PC-3 (cell line): ENCODE measurements around the gene MLXIPL. TPM values are rescaled to one million over a fixed set of nuclear protein-coding genes. Genes with fewer than 3 reads are reported as not detected.

ENCODE experiments used
- ATAC-seq: fragments of 200-7000 bp; cut with Tn5 transposase; 2 replicates; pipeline ENCODE4 v1.9.1; 2020; ENCODE audit warnings: mild to moderate bottlenecking, moderate library complexity
- BruUV-seq: library from RNA; stranded (reverse); fragments of 400-500 nt; replicated peaks from 2 replicates; lab custom pipeline; 2021; lab: Mats Ljungman, UMichigan
- CTCF ChIA-PET: fragments of 300-600 bp; sonication (Branson Sonifier 250); formaldehyde crosslinking; loops from one replicate; lab custom pipeline; 2022; ENCODE audit warnings: antibody characterized with exemption; lab: Charles Lee
- POLR2A ChIA-PET: fragments of 300-600 bp; sonication (Branson Sonifier 250); formaldehyde crosslinking; loops from one replicate; lab custom pipeline; 2022; ENCODE audit warnings: antibody characterized with exemption; ENCODE audit not compliant: unreplicated experiment; lab: Charles Lee
- DNase-seq: peaks from one replicate; pipeline ENCODE4 v3.0.0-alpha.2; 2015
- H2AFZ ChIP-seq: fragments of 300-600 bp; sonication (generic); 2 replicates; pipeline ENCODE4 v1.6.0; 2016; ENCODE audit warnings: antibody characterized with exemption, low read length
- H3F3A ChIP-seq: fragments of 300-600 bp; sonication (generic); one replicate; pipeline ENCODE4 v1.6.0; 2017; ENCODE audit warnings: antibody characterized with exemption, low read length, control low read depth, mild to moderate bottlenecking; ENCODE audit not compliant: unreplicated experiment
- H3K27ac ChIP-seq: fragments of 300-600 bp; sonication (generic); 2 replicates; pipeline ENCODE4 v1.5.1; 2016; ENCODE audit warnings: mild to moderate bottlenecking, low read length
- H3K27me3 ChIP-seq: fragments of 300-600 bp; sonication (generic); 2 replicates; pipeline ENCODE4 v1.6.1; 2016; ENCODE audit warnings: low read length, mixed read lengths
- H3K36me3 ChIP-seq: fragments of 300-600 bp; sonication (generic); 2 replicates; pipeline ENCODE4 v1.6.1; 2016; ENCODE audit warnings: low read depth, mixed run types, low read length, mixed read lengths
- H3K4me1 ChIP-seq: fragments of 300-600 bp; sonication (generic); 2 replicates; pipeline ENCODE4 v1.5.1; 2016; ENCODE audit warnings: low read length; ENCODE audit not compliant: insufficient read depth
- H3K4me2 ChIP-seq: fragments of 300-600 bp; sonication (generic); 2 replicates; pipeline ENCODE4 v1.6.0; 2016; ENCODE audit warnings: low read length
- H3K4me3 ChIP-seq: fragments of 300-600 bp; sonication (generic); 2 replicates; pipeline ENCODE4 v1.5.1; 2016; ENCODE audit warnings: mild to moderate bottlenecking, low read length, mixed read lengths
- H3K79me2 ChIP-seq: fragments of 300-600 bp; sonication (generic); 2 replicates; pipeline ENCODE4 v1.6.1; 2017; ENCODE audit warnings: low read length, mixed read lengths
- H3K9ac ChIP-seq: fragments of 300-600 bp; sonication (generic); 2 replicates; pipeline ENCODE4 v1.6.0; 2016; ENCODE audit warnings: mild to moderate bottlenecking, low read length
- H3K9me2 ChIP-seq: fragments of 300-600 bp; sonication (generic); replicated peaks from 2 replicates; pipeline ENCODE4 v1.6.1; 2016; ENCODE audit warnings: mixed run types, low read length, mixed read lengths
- H3K9me3 ChIP-seq: fragments of 300-600 bp; sonication (generic); 2 replicates; pipeline ENCODE4 v1.6.1; 2016; ENCODE audit warnings: low read length, mixed read lengths
- H4K20me1 ChIP-seq: fragments of 300-600 bp; sonication (generic); 2 replicates; pipeline ENCODE4 v1.6.1; 2016; ENCODE audit warnings: low read length, mixed read lengths
- EZH2 ChIP-seq: fragments of 300-600 bp; sonication (generic); IDR thresholded peaks from one replicate; pipeline ENCODE4 v1.6.1; 2017; ENCODE audit warnings: antibody characterized with exemption, mild to moderate bottlenecking, low read length; ENCODE audit not compliant: unreplicated experiment
- EZH2phosphoT487 ChIP-seq: fragments of 300-600 bp; sonication (generic); IDR thresholded peaks from 2 replicates; pipeline ENCODE4 v1.6.1; 2018; ENCODE audit warnings: mild to moderate bottlenecking, antibody characterized with exemption, low read length, borderline replicate concordance
- intact Hi-C: fragments of 100-400 bp; cut with micrococcal nuclease; formaldehyde crosslinking; loops from 2 replicates; pipeline ENCODE4 v1.9.0; 2023
- total RNA-seq: library from RNA; depleted of rRNA; stranded (reverse); fragments of >200 nt; gene quantifications from 2 replicates; pipeline ENCODE4 v1.2.3, GENCODE V29; 2014
- TF ChIP-seq, protein P1 (sequence below): fragments of 300-600 bp; sonication (generic); conservative IDR thresholded peaks from 2 replicates; pipeline ENCODE4 v1.5.1; 2017; ENCODE audit warnings: antibody characterized with exemption, low read depth, mild to moderate bottlenecking, low read length

The MLXIPL gene
- total RNA-seq, 1 experiment from 2014 or later: 4.7 TPM

DNA sequence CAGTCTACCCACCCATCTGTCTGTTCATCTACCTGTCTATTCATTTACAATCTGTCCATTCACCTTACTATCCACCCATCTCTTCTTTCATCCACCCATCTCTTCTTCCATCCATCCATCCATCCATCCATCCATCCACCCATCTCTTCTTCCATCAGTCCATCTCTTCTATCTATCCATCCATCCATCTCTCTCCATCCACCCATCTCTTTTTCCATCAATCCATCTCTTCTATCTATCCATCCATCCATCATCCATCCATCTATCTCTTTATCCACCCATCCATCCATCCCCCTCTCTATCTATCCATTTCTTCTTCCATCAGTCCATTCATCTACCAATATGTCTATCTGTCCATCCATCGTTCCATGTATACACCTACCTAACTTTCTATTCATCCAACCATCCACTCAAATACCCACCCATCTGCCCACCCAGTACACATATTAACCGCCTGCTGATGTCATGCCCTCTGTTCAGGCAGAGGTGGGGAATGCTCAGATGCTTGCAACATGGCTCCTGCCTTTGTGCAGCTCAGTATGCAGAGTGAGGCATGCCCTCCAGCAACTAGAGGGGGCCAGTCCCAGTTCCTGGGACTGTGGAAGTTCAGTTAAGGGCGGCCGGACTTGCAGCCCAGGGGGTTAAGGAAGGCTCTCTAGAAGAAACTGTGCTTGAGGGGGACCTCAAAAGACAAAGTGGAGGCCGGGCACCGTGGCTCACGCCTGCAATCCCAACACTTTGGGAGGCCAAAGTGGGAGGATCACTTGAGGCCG lies 11.3 kb upstream of the MLXIPL start:
- Histone ChIP-seq H3K9ac (no peak overlapping the region), H3K4me1 (peaks cover 4% of the 10 kb centered on the region; the same call in 1 of the 2 replicates), H2AFZ (0 out of 2 replicates have a peak overlapping the region, but pooled peaks have one; percentile 27), H4K20me1 (no peaks in the 10 kb centered on the region), H3K4me3 (no peak overlapping the region), H3K9me3 (no peaks in the 10 kb centered on the region), H3K9me2 (no peaks in the 10 kb centered on the region), H3K79me2 (no peaks in the 10 kb centered on the region), H3K36me3 (no peaks in the 10 kb centered on the region), H3K4me2 (no peak overlapping the region), H3K27ac (no peak overlapping the region), H3K27me3 (no peaks in the 10 kb centered on the region), H3F3A (no peaks in the 10 kb centered on the region)
- ChIA-PET CTCF (interaction anchor here (0.7 kb wide), 1 partner anchor 52 kb away, joined by 3 read pairs; no protein-coding TSS in a partner anchor), POLR2A (no interaction called here)
- TF ChIP-seq, protein P1, sequence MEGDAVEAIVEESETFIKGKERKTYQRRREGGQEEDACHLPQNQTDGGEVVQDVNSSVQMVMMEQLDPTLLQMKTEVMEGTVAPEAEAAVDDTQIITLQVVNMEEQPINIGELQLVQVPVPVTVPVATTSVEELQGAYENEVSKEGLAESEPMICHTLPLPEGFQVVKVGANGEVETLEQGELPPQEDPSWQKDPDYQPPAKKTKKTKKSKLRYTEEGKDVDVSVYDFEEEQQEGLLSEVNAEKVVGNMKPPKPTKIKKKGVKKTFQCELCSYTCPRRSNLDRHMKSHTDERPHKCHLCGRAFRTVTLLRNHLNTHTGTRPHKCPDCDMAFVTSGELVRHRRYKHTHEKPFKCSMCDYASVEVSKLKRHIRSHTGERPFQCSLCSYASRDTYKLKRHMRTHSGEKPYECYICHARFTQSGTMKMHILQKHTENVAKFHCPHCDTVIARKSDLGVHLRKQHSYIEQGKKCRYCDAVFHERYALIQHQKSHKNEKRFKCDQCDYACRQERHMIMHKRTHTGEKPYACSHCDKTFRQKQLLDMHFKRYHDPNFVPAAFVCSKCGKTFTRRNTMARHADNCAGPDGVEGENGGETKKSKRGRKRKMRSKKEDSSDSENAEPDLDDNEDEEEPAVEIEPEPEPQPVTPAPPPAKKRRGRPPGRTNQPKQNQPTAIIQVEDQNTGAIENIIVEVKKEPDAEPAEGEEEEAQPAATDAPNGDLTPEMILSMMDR: no peak
- TF ChIP-seq EZH2phosphoT487: no peak
- TF ChIP-seq EZH2: no peak
- no peak for ATAC-seq
- BruUV-seq: no TSS peak
- no peak for DNase-seq
- intact Hi-C loops: no loop called here

GRCh38 chr7:73633844-73634243 lies 9.5 kb upstream of the MLXIPL start:
- intact Hi-C loops: no loop called here

More at GRCh38 chr7:73633844-73634243, 9.5 kb upstream of the MLXIPL start:
- H3F3A ChIP-seq: no peaks in the 10 kb centered on the region
- no peaks in the 10 kb centered on the region for H3K79me2 ChIP-seq
- no peak overlapping the region for H3K9ac ChIP-seq
- ATAC-seq (no peak), DNase-seq (no peak)
- H3K27me3 ChIP-seq: no peaks in the 10 kb centered on the region
- no peak overlapping the region for H3K27ac ChIP-seq
- no peaks in the 10 kb centered on the region for H3K9me3 ChIP-seq
- H2AFZ ChIP-seq: no peak overlapping the region
- no peaks in the 10 kb centered on the region for H3K36me3 ChIP-seq
- H3K4me1 ChIP-seq: peaks cover 4% of the 10 kb centered on the region; the same call in 1 of the 2 replicates
- ChIA-PET CTCF (no interaction called here), POLR2A (no interaction called here)
- H3K4me2 ChIP-seq: no peak overlapping the region
- H3K4me3 ChIP-seq: no peak overlapping the region
- no peaks in the 10 kb centered on the region for H3K9me2 ChIP-seq
- no peaks in the 10 kb centered on the region for H4K20me1 ChIP-seq
- TF ChIP-seq EZH2 (no peak), EZH2phosphoT487 (no peak)
- TF ChIP-seq, protein P1: no peak
- no TSS peak for BruUV-seq
